ENCODE results near the gene B3GALT4.

GRCh38 chr6:33248932-33249731 lies 27.8 kb upstream of the B3GALT4 start:
- no peak for TF ChIP-seq ZNF274 (IDR thresholded peaks at IDR 0.05; ENCODE audit: low read depth, low read length)
- TF ChIP-seq YY1 (IDR thresholded peaks at IDR 0.05; ENCODE audit: insufficient read depth, insufficient read length): no peak
- TF ChIP-seq SUZ12 (IDR thresholded peaks at IDR 0.05; ENCODE audit: extremely low read depth, insufficient read depth, insufficient read length): no peak
